Measurements from ENCODE around the gene STK33.

DNA sequence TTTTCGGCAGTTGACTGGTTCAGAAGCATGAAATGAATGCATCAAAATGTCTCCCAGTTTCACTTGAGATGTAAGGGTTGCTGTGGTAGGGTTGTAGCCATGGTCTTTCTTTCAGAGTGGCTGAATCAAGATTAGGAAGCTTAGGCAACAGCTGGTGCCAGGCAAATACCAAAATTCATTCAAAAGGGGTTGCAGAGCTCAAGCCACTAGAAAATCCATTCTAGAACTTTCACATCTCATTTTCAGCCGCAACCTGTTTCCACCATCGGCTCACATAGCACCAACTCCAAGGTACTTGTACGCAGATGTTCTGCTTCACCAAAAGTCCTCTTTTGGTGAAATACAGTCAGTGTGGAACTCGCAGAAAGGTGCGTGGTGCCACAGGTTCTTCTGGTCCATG is 40.5 kb upstream of the STK33 start:
- no peak for TF ChIP-seq POLR2A (IDR thresholded peaks at IDR 0.05)
- TF ChIP-seq, protein P1, sequence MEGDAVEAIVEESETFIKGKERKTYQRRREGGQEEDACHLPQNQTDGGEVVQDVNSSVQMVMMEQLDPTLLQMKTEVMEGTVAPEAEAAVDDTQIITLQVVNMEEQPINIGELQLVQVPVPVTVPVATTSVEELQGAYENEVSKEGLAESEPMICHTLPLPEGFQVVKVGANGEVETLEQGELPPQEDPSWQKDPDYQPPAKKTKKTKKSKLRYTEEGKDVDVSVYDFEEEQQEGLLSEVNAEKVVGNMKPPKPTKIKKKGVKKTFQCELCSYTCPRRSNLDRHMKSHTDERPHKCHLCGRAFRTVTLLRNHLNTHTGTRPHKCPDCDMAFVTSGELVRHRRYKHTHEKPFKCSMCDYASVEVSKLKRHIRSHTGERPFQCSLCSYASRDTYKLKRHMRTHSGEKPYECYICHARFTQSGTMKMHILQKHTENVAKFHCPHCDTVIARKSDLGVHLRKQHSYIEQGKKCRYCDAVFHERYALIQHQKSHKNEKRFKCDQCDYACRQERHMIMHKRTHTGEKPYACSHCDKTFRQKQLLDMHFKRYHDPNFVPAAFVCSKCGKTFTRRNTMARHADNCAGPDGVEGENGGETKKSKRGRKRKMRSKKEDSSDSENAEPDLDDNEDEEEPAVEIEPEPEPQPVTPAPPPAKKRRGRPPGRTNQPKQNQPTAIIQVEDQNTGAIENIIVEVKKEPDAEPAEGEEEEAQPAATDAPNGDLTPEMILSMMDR (IDR thresholded peaks at IDR 0.05): no peak

All from body of pancreas (tissue), 4 donors.